ENCODE results near the gene IFI27L1.

The IFI27L1 gene

DNA sequence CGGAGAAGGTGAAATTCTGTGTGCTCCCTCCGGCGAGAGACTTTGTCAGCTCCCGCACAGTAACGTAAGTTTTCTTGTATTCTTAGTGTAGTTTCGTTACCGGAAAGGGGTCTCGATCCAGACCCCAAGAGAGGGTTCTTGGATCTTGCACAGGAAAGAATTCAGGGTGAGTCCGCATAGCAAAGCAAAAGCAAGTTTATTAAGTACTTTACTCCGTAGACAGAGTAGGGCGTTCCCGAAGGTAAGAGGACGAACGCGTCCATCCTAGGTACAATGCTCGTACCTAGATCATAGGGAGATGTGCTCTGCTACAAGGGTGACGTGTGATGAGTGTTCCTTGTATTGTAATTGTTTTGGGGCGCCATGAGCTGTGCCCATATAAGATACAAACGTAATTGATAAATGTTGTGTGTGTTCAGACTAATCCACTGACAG lies 293 bp downstream of the IFI27L1 start:
- peak; percentile 51 for DNase-seq

DNA sequence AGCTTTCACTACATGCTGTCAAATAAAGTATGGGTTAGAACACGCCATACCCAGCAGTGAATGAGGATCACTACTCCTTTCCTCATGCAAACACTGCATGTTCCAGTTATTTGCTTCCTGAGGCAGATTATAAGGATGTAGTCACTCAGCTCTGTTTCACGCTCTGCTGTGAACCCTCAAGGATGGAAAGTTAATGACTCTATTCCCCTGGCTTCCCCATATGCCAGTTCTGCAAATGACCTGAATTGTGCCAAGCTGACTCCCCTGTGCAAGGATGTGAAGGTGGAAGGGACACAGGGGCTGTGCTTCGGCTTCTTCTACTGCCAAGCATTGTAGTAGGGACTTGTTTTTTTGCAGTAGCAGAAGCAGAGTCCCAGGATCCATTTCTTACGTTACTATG lies 6.8 kb downstream of the IFI27L1 start:
- DNase-seq = no peak

GRCh38 chr14:94088516-94088915 lies 7.4 kb downstream of the IFI27L1 start:
- DNase-seq = no peak

DNA sequence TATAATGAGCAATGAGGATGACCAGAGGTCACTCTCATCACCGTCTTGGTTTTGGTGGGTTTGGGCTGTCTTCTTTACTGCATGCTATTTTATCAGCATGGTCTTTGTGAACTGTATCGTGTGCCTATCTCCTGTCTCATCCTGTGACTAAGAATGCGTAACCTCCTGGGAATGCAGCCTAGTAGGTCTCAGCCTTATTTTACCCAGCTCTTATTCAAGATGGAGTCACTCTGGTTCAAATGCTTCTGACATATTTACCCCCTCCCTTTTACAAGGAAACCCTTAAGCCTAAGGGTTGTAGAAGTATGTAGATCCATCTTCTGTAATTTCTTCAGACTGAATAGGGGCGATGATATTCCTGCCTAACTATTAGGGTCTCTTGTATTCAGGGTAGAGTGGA lies 8.4 kb downstream of the IFI27L1 start:
- no peak for DNase-seq

GRCh38 chr14:94093418-94093817 lies 12.3 kb downstream of the IFI27L1 start:
- DNase-seq = no peak

GRCh38 chr14:94097091-94097490 lies 16.0 kb downstream of the IFI27L1 start:
- no peak for DNase-seq

GRCh38 chr14:94098326-94098992 lies 17.3 kb downstream of the IFI27L1 start:
- no peak for DNase-seq

- no peak for DNase-seq
These were observed 17.9 kb downstream of the IFI27L1 start for GRCh38 chr14:94099006-94099405.

GRCh38 chr14:94100847-94101246 lies 19.7 kb downstream of the IFI27L1 start:
- no peak for DNase-seq

- no peak for DNase-seq
These were observed 20.6 kb downstream of the IFI27L1 start for GRCh38 chr14:94101748-94102147.

GRCh38 chr14:94102768-94103482 lies 21.8 kb downstream of the IFI27L1 start:
- no peak for DNase-seq

GRCh38 chr14:94103554-94104150 lies 22.5 kb downstream of the IFI27L1 start:
- no peak for DNase-seq

DNA sequence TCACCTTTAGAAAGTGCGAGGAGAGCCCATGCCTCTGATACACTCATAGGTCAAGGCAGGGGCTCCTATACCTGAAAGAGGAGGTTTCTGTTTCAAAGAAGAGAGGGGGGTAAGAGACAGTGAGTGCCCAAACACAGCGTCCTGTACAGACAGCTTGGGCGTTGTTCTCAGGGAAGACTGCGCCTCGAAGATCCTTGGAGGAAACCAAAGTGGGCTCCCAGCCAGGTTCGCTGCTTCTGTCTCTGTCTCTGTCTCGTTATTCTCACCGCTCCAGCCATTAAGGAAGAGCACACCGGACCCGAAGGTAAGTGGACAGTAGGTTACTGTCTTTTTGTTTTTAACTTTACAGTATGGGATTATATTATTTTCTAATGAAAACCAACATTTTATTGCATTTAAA lies 23.6 kb downstream of the IFI27L1 start:
- no peak for DNase-seq

DNA sequence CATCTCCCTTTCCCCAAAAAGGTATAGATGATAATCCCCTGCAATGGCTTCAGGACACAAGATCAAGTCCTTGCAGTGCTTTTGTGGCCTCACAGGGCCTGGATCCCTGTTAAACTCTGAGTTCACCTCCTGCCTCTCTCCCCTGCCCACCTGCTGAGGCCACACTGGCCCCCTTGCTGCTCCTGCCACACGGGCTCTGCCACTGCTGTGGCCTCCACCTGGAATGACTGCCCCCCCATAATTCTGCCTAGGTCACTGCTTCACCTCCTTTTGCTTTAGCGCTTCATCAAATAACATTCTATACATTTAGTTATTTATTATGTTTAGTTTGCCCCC lies 28.8 kb downstream of the IFI27L1 start:
- DNase-seq = no peak

DNA sequence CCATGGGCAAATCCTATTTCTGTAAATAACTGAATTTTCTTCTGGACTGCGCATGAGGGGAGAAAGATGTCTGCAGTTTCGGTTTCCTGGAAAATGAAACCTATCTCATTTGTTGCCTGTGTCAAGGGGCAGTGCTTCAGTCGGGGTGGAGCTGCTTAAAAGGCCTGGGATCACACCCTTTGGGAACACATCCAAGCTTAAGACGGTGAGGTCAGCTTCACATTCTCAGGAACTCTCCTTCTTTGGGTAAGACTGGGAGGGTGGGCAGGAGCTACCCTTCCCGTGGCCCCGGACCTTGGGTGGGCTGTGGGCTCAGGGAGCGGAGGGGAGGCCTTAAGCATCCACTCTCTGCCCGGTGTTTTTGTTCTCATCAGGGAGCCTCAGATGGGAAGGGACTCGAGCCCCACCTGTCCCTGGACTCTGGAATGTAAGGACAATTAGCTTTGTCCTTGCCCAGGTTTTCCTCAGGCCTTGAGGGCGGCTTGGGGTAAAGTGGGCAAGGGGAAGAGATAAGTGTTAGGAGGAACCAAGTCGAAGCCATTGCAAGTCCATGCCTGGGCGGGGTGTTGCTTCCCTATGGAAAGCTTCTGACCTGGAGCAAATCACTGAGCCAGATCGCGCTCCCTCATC lies 29.6 kb downstream of the IFI27L1 start, which contains the start of gene IFI27:
Gene IFI27, plus strand, starts transcription at position 185 of the 630 bp plus-strand sequence.
- DNase-seq = no peak

DNA sequence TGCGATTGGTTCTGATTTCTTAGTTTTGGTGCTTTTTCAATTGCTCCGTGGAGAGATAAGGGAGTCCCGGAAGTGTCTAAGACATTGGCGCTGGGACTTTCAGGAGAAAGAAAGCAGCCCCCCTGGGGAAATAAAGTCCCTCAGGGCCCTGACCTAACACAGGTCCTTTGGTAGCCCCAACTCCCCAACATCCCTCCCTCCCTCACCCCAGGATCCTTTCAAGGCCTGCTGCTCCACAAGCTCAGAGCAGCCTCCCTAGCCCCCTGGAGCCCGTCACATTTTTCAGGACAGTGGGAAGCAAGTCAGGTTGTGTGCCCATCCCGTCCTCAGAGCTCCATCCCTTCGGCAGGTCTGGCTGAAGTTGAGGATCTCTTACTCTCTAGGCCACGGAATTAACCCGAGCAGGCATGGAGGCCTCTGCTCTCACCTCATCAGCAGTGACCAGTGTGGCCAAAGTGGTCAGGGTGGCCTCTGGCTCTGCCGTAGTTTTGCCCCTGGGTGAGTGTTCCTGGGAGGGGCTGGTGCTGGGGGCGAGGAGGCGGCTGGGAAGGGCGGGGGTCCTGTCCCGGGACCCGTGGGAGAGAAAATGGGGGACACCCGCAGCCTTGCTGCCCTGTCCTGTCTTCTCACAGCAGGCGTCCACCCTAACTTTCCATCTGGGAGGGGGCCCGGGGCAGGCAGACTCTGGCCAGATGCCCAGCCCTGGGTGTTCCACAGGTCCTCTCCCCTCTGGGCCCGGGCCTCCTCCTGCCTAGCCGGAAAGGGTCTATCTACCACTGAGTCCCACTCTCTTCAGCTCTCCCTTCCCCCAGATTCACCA lies 30.4 kb downstream of the IFI27L1 start:
- DNase-seq = no peak

DNA sequence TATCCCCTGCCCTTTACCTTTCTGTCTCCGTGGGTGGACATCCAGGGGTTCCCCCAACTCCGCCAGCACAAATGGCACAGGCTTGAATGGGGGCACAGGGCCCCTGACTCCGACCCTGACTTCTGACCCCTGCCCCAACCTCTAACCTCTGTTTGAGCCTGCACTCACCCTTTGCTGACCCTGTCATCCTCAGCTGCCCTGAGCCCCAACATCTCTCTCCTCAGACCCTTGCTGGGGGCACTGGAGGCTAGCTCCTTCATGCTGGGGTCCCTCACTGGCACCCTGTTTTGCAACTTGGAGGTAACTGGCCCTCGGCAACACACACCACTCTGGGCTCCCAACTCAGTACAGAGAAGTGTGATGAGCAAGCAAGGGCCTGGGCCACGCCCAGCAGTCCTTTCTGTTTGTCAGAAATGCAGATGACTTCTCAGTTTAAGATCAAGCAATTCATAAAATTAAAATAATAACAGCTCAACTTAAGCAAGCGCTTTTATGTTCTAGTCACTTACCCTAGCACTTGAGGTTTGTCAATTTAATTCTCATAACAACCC lies 31.5 kb downstream of the IFI27L1 start:
- no peak for DNase-seq

DNA sequence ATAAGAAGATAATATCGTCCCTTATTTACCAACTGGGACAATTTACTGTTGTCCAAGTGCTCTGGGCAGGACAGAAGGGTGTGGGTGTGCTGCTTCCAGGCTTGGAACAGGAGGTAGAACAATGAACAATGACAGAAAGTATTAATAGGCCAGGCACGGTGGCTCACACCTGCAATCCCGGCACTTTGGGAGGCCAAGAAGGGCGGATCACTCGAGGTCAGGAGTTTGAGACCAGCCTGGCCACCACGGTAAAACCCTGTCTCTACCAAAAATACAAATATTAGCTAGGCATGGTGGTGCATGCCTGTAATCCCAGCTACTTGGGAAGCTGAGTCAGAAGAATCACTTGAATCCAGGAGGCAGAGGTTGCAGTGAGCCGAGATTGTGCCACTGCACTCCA lies 32.0 kb downstream of the IFI27L1 start:
- no peak for DNase-seq

GRCh38 chr14:94113490-94113889 lies 32.4 kb downstream of the IFI27L1 start:
- DNase-seq = peak; percentile 2

- no peak for DNase-seq
These were observed 32.9 kb downstream of the IFI27L1 start for GRCh38 chr14:94113908-94114588.

- DNase-seq = no peak
These were observed 33.5 kb downstream of the IFI27L1 start for GRCh38 chr14:94114589-94115057.

DNA sequence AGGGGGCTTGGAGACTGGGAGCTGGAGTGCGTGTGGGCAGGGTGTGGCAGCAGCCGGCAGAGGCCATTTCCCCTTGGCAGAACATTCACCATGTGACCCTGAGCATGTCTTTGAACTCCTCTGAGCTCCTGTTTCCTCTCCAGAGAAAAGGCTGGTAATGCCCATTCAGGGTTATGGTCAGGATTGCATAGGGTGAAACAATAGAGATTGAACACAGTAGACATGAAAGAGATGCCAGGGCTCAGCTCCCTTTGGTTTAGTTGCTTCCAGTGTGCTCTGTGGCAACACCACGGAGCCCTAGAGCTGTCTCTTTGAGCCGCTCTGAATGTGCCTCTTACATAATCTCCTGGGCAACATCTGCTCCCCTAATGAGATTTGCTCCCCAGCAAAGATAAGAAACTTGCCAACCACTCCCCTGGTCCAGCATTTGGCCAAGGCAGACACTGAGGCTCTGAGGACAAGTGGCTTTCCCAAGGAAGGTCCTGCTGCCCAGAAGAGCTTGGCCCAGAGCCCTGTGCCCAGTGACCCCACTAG lies 34.0 kb downstream of the IFI27L1 start:
- DNase-seq = no peak

Measured in NCI-H774 (cell line).